AG04450 (cell line): ENCODE measurements around the gene ERCC2. TPM values are rescaled to one million over a fixed set of nuclear protein-coding genes. Genes with fewer than 3 reads are reported as not detected.

Experiments
- CTCF ChIA-PET: fragments of 300-600, 350-600 bp; formaldehyde crosslinking; extraction: SDS; loops from one replicate; lab custom pipeline; 2022; ENCODE audit warnings: antibody characterized with exemption, inconsistent platforms; lab: Charles Lee
- POLR2A ChIA-PET: fragments of 350-600 bp; formaldehyde crosslinking; extraction: SDS; loops from one replicate; lab custom pipeline; 2021; ENCODE audit warnings: antibody characterized with exemption, inconsistent platforms; lab: Yijun Ruan, JAX
- DNase-seq: peaks from one replicate; pipeline ENCODE4 v3.0.0-alpha.2; 2011; ENCODE audit warnings: low read depth, low spot score
- H3K27ac ChIP-seq: one replicate; pipeline ENCODE4 v1.5.1; 2012; ENCODE audit warnings: low read depth, low read length, control low read depth
- H3K27me3 ChIP-seq: one replicate; pipeline ENCODE4 v1.6.0; 2012; ENCODE audit warnings: low read length; ENCODE audit not compliant: control insufficient read depth, insufficient read depth
- H3K4me3 ChIP-seq: 2 replicates; pipeline ENCODE4 v1.5.1; 2011; ENCODE audit warnings: mild to moderate bottlenecking, low read depth, low read length, control low read depth
- H3K9me3 ChIP-seq: 2 replicates; pipeline ENCODE4 v1.5.1; 2012; ENCODE audit warnings: low read length; ENCODE audit not compliant: control insufficient read depth, insufficient read depth
- polyA plus RNA-seq: library from polyadenylated mRNA; depleted of rRNA; stranded (reverse); fragments of >200 nt; gene quantifications from 2 replicates; pipeline ENCODE4 v1.2.3, GENCODE V29; 2011
- TF ChIP-seq, protein P1 (sequence below): IDR thresholded peaks from 2 replicates; pipeline ENCODE4 v1.5.1; 2011; ENCODE audit warnings: low read depth, low read length, control low read depth, inconsistent platforms

ERCC2 gene
- polyA plus RNA-seq, 1 experiment, result 51.4 TPM

GRCh38 chr19:45352062-45352461 is 18.3 kb downstream of the ERCC2 start:
- ChIA-PET POLR2A (no interaction called here), CTCF (no interaction called here)
- H3K27ac ChIP-seq, result no peak overlapping the region
- DNase-seq, result no peak
- H3K9me3 ChIP-seq, result no peaks in the 10 kb centered on the region; the same call in 1 of the 2 replicates
- TF ChIP-seq, protein P1, sequence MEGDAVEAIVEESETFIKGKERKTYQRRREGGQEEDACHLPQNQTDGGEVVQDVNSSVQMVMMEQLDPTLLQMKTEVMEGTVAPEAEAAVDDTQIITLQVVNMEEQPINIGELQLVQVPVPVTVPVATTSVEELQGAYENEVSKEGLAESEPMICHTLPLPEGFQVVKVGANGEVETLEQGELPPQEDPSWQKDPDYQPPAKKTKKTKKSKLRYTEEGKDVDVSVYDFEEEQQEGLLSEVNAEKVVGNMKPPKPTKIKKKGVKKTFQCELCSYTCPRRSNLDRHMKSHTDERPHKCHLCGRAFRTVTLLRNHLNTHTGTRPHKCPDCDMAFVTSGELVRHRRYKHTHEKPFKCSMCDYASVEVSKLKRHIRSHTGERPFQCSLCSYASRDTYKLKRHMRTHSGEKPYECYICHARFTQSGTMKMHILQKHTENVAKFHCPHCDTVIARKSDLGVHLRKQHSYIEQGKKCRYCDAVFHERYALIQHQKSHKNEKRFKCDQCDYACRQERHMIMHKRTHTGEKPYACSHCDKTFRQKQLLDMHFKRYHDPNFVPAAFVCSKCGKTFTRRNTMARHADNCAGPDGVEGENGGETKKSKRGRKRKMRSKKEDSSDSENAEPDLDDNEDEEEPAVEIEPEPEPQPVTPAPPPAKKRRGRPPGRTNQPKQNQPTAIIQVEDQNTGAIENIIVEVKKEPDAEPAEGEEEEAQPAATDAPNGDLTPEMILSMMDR, result no peak
- no peaks in the 10 kb centered on the region for H3K27me3 ChIP-seq
- H3K4me3 ChIP-seq, result no peak overlapping the region

GRCh38 chr19:45351401-45351952 is 18.9 kb downstream of the ERCC2 start:
- CTCF ChIA-PET, result no interaction called here
- Histone ChIP-seq H3K9me3 (no peaks in the 10 kb centered on the region; the same call in 1 of the 2 replicates), H3K4me3 (no peak overlapping the region), H3K27me3 (no peaks in the 10 kb centered on the region), H3K27ac (no peak overlapping the region)
- TF ChIP-seq, protein P1, result no peak
- POLR2A ChIA-PET, result interaction anchor here (0.5 kb wide), 1 partner anchor 227 kb away, joined by 6 read pairs; no protein-coding TSS in a partner anchor
- DNase-seq, result no peak

DNA sequence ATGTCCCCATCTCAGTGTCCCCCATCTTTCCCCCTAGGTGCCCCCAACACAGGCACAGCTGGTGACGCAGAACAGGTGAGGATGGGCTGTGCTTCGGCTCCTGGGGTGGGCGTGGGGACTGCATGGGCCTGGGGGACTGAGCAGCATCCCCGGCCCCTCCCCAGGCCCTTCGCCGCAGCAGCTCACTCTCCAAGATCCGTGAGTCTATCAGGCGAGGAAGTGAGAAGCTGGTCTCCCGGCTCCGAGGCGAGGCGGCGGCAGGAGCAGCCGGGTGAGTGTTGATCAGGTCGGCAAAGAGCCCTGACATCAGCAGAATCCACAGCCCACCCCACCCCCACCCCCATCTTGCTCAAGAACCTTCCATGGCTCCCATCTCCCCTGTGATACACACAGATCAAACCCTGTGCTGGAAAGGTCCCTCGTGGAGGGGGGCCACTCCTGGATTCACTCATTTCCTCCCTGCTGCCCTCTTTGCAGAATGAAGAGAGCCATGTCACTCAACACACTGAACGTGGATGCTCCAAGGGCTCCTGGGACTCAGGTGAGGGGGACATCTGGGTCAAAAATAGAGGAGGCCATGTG is 19.8 kb downstream of the ERCC2 start:
- H3K27me3 ChIP-seq, result no peaks in the 10 kb centered on the region
- H3K27ac ChIP-seq, result peak overlapping the region; percentile 11
- TF ChIP-seq, protein P1, result no peak
- H3K4me3 ChIP-seq, result no peak overlapping the region
- CTCF ChIA-PET, result no interaction called here
- POLR2A ChIA-PET, result interaction anchor here (0.9 kb wide), 1 partner anchor 16 kb away, joined by 6 read pairs; no protein-coding TSS in a partner anchor
- DNase-seq, result no peak
- H3K9me3 ChIP-seq, result no peaks in the 10 kb centered on the region; the same call in 1 of the 2 replicates

DNA sequence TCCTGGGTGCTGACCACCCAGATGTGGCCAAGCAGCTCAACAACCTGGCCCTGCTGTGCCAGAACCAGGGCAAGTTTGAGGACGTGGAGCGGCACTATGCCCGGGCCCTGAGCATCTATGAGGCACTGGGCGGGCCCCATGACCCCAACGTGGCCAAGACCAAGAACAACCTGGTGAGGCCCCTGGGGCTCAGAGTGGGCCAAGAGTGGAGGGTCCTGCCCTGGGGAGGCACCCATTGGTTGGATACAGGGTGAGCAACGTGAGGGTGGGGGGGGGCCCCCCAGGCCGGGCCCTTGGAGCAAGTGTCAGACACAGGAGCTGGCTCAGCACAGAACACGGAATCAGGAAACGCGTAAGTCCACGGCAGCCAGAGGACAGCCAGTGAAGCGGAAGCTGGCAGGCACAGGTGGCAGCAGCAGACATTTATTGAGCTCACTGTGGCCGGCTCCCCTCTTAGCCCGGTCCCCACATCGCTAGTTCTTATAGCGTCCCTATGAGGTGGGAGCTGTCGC is 20.9 kb downstream of the ERCC2 start:
- CTCF ChIA-PET, result no interaction called here

DNA sequence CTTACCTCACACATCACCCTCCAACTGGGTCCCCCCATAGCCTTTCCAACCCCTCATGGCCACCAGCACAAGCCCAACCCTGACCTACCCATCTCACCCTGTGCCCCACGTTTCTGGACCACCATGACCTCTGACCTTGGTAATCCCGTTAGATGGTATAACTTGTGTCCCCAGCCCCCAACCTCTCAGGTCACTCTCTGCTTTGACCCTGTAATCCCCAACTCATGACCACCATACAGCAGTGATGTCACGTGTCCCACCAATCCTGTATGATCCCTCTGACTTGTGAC is 21.3 kb downstream of the ERCC2 start:
- ChIA-PET POLR2A (no interaction called here), CTCF (no interaction called here)
- no peak overlapping the region for H3K27ac ChIP-seq
- peaks cover 3% of the 10 kb centered on the region for H3K27me3 ChIP-seq
- TF ChIP-seq, protein P1, result no peak
- DNase-seq, result no peak
- H3K4me3 ChIP-seq, result no peak overlapping the region
- no peaks in the 10 kb centered on the region; the same call in 1 of the 2 replicates for H3K9me3 ChIP-seq

More for the DNA sequence above, 20.9 kb downstream of the ERCC2 start:
- H3K27ac ChIP-seq, result no peak overlapping the region
- H3K4me3 ChIP-seq, result no peak overlapping the region
- peaks cover 3% of the 10 kb centered on the region for H3K27me3 ChIP-seq
- TF ChIP-seq, protein P1, result no peak
- POLR2A ChIA-PET, result no interaction called here
- no peak for DNase-seq
- H3K9me3 ChIP-seq, result no peaks in the 10 kb centered on the region; the same call in 1 of the 2 replicates
